HepG2 (cell line): ENCODE data around the gene DDIT4. TPM values are rescaled to one million over a fixed set of nuclear protein-coding genes. Genes with fewer than 3 reads are reported as not detected.
A peak's percentile ranks its signal among the peaks of the same experiment; 100 is the strongest.

Source experiments
- CHD2 ChIP-seq: IDR thresholded peaks from 2 replicates; pipeline ENCODE4 v1.6.1; 2011; ENCODE audit warnings: low read depth, low read length, improper control_type of control experiment
- DR1 ChIP-seq: sonication (generic); formaldehyde crosslinking; IDR thresholded peaks from 2 replicates; pipeline ENCODE4 v1.8.0; 2021; ENCODE audit warnings: mild to moderate bottlenecking, missing genetic modification reagents, inconsistent platforms
- EHMT2 ChIP-seq: fragments of 200-600 bp; sonication (generic); IDR thresholded peaks from 2 replicates; pipeline ENCODE4 v1.7.0; 2017; ENCODE audit warnings: antibody characterized with exemption, low read depth, low read length, borderline replicate concordance
- RORA ChIP-seq: sonication (generic); formaldehyde crosslinking; IDR thresholded peaks from 2 replicates; pipeline ENCODE4 v1.5.0; 2020; ENCODE audit warnings: mild to moderate bottlenecking, missing genetic modification reagents, moderate library complexity
- SALL2 ChIP-seq: sonication (generic); formaldehyde crosslinking; IDR thresholded peaks from 2 replicates; pipeline ENCODE4 v1.8.1; 2023; ENCODE audit warnings: mild to moderate bottlenecking, missing genetic modification reagents, inconsistent platforms
- SP4 ChIP-seq: sonication (generic); formaldehyde crosslinking; IDR thresholded peaks from 2 replicates; pipeline ENCODE4 v1.8.1; 2023; ENCODE audit warnings: mild to moderate bottlenecking, missing genetic modification reagents
- THYN1 ChIP-seq: sonication (generic); formaldehyde crosslinking; IDR thresholded peaks from 2 replicates; pipeline ENCODE4 v1.8.1; 2023; ENCODE audit warnings: low read depth, mild to moderate bottlenecking, moderate library complexity, missing genetic modification reagents, borderline replicate concordance
- ZBTB42 ChIP-seq: sonication (generic); formaldehyde crosslinking; IDR thresholded peaks from 2 replicates; pipeline ENCODE4 v1.5.0; 2020; ENCODE audit warnings: mild to moderate bottlenecking, missing genetic modification reagents
- ZNF234 ChIP-seq: sonication (generic); formaldehyde crosslinking; conservative IDR thresholded peaks from 2 replicates; pipeline ENCODE4 v1.5.1; 2020; ENCODE audit warnings: mild to moderate bottlenecking, missing genetic modification reagents
- ZNF24 ChIP-seq: fragments of 450-650 bp; IDR thresholded peaks from 2 replicates; pipeline ENCODE4 v1.6.1; 2017; ENCODE audit warnings: antibody characterized with exemption, mild to moderate bottlenecking
- ZNF274 ChIP-seq: sonication (generic); formaldehyde crosslinking; IDR thresholded peaks from 2 replicates; pipeline ENCODE4 v1.5.1; 2020; ENCODE audit warnings: mild to moderate bottlenecking, missing genetic modification reagents
- ZNF589 ChIP-seq: sonication (generic); formaldehyde crosslinking; conservative IDR thresholded peaks from 2 replicates; pipeline ENCODE4 v1.8.0; 2022; ENCODE audit warnings: mild to moderate bottlenecking, moderate library complexity, missing genetic modification reagents
- polyA plus RNA-seq, 8 experiments: library from polyadenylated mRNA; depleted of rRNA in 3 of 8; stranded (reverse) in 7 of 8; unstranded in 1 of 8; fragments of >200 nt; fragmentation: Illumina TruSeq in 4 of 8; extraction: Trizol in 4 of 8; gene quantifications; 2 replicates each; pipeline versions ENCODE4 v1.2.1 to v1.2.3, GENCODE V29; 2011 to 2016; ENCODE audit warnings: low read depth in 4 of 8, missing spikeins in 1 of 8, mixed read lengths in 1 of 8; ENCODE audit not compliant: insufficient read depth in 1 of 8
- total RNA-seq, 5 experiments: library from RNA; depleted of rRNA; stranded (reverse); fragments of >200 nt; fragmentation: Illumina TruSeq; extraction: Trizol; gene quantifications; 2 replicates each; pipeline ENCODE4 v1.2.3, GENCODE V29; 2016; ENCODE audit warnings: low read depth in 1 of 5
- TF ChIP-seq, protein P1 (sequence below): sonication (generic); formaldehyde crosslinking; IDR thresholded peaks from 2 replicates; pipeline ENCODE4 v1.4.0; 2020; ENCODE audit warnings: missing genetic modification reagents, borderline replicate concordance
- TF ChIP-seq, protein P2 (sequence below): fragments of 450-650 bp; IDR thresholded peaks from 2 replicates; pipeline ENCODE4 v1.6.1; 2017; ENCODE audit warnings: mild to moderate bottlenecking
- TF ChIP-seq, protein P3 (sequence below): sonication (generic); formaldehyde crosslinking; IDR thresholded peaks from 2 replicates; pipeline ENCODE4 v1.4.0; 2020; ENCODE audit warnings: missing genetic modification reagents, low read depth, mild to moderate bottlenecking, borderline replicate concordance
- TF ChIP-seq, protein P4 (sequence below): sonication (generic); formaldehyde crosslinking; IDR thresholded peaks from 2 replicates; pipeline ENCODE4; 2020; ENCODE audit warnings: missing genetic modification reagents, mild to moderate bottlenecking, borderline replicate concordance
- TF ChIP-seq, protein P5 (sequence below): sonication (generic); formaldehyde crosslinking; IDR thresholded peaks from 2 replicates; pipeline ENCODE4 v1.5.0; 2020; ENCODE audit warnings: mild to moderate bottlenecking, low read depth, missing genetic modification reagents, borderline replicate concordance

The DDIT4 gene
- total and polyA plus RNA-seq, 2 of the 13 experiments (the other 11 are each of a cell fraction or from before 2014, with no cell fraction given) = 35.6 to 40.7 TPM

DNA sequence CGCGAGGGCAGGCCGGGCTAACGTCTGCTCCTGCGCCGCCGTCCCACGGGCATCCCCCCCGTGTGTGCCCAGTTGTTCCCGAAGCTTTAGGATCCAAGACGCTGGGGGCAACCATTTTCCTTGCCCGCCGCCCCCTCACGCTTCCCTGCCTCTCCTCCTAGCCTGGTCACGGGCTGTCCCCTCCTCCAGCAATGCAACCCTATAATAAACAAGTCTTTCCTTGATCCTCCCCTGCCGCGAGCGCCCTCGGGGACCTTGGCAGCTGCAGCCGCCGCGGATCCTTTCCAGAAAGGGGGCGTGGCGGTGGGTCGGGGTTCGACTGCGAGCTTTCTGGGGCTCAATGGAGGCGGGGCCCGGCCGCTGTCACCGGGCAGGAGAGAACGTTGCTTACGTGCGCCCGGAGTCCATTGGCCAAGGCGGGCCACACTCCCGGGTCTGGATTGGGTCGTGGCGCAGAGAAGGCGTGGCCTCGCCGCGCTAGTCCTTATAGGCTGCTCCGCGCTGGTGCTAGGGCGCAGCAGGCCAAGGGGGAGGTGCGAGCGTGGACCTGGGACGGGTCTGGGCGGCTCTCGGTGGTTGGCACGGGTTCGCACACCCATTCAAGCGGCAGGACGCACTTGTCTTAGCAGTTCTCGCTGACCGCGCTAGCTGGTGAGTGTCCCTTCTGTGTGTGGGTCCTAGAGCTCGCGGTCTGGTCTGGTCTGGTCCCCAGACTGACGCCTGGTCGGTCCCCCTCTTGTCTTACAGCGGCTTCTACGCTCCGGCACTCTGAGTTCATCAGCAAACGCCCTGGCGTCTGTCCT is at the start of gene DDIT4 (continued):
- TF ChIP-seq, protein P1, sequence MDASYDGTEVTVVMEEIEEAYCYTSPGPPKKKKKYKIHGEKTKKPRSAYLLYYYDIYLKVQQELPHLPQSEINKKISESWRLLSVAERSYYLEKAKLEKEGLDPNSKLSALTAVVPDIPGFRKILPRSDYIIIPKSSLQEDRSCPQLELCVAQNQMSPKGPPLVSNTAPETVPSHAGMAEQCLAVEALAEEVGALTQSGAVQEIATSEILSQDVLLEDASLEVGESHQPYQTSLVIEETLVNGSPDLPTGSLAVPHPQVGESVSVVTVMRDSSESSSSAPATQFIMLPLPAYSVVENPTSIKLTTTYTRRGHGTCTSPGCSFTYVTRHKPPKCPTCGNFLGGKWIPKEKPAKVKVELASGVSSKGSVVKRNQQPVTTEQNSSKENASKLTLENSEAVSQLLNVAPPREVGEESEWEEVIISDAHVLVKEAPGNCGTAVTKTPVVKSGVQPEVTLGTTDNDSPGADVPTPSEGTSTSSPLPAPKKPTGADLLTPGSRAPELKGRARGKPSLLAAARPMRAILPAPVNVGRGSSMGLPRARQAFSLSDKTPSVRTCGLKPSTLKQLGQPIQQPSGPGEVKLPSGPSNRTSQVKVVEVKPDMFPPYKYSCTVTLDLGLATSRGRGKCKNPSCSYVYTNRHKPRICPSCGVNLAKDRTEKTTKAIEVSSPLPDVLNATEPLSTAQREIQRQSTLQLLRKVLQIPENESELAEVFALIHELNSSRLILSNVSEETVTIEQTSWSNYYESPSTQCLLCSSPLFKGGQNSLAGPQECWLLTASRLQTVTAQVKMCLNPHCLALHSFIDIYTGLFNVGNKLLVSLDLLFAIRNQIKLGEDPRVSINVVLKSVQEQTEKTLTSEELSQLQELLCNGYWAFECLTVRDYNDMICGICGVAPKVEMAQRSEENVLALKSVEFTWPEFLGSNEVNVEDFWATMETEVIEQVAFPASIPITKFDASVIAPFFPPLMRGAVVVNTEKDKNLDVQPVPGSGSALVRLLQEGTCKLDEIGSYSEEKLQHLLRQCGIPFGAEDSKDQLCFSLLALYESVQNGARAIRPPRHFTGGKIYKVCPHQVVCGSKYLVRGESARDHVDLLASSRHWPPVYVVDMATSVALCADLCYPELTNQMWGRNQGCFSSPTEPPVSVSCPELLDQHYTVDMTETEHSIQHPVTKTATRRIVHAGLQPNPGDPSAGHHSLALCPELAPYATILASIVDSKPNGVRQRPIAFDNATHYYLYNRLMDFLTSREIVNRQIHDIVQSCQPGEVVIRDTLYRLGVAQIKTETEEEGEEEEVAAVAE (CRISPR knock-in tag) = 0 out of 2 replicates have a peak, but pooled peaks have one; percentile 35
- TF ChIP-seq SALL2 (CRISPR knock-in tag) (peak; percentile 97), ZBTB42 (CRISPR knock-in tag) (no peak), SP4 (CRISPR knock-in tag) (peak; percentile 98), ZNF234 (CRISPR knock-in tag) (peak; percentile 98), ZNF274 (CRISPR knock-in tag) (no peak), CHD2 (no peak), DR1 (CRISPR knock-in tag) (peak; percentile 100), THYN1 (CRISPR knock-in tag) (peak; percentile 20; the same call in 1 of the 2 replicates), RORA (CRISPR knock-in tag) (no peak), ZNF24 (no peak), ZNF589 (CRISPR knock-in tag) (no peak), EHMT2 (no peak)
- TF ChIP-seq, protein P2, sequence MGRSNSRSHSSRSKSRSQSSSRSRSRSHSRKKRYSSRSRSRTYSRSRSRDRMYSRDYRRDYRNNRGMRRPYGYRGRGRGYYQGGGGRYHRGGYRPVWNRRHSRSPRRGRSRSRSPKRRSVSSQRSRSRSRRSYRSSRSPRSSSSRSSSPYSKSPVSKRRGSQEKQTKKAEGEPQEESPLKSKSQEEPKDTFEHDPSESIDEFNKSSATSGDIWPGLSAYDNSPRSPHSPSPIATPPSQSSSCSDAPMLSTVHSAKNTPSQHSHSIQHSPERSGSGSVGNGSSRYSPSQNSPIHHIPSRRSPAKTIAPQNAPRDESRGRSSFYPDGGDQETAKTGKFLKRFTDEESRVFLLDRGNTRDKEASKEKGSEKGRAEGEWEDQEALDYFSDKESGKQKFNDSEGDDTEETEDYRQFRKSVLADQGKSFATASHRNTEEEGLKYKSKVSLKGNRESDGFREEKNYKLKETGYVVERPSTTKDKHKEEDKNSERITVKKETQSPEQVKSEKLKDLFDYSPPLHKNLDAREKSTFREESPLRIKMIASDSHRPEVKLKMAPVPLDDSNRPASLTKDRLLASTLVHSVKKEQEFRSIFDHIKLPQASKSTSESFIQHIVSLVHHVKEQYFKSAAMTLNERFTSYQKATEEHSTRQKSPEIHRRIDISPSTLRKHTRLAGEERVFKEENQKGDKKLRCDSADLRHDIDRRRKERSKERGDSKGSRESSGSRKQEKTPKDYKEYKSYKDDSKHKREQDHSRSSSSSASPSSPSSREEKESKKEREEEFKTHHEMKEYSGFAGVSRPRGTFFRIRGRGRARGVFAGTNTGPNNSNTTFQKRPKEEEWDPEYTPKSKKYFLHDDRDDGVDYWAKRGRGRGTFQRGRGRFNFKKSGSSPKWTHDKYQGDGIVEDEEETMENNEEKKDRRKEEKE = no peak
- TF ChIP-seq, protein P3, sequence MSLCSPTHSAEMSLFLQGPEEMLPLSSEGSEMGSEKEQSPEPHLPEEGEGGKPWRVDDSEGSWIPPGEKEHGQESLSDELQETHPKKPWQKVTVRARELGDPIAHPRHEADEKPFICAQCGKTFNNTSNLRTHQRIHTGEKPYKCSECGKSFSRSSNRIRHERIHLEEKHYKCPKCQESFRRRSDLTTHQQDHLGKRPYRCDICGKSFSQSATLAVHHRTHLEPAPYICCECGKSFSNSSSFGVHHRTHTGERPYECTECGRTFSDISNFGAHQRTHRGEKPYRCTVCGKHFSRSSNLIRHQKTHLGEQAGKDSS (CRISPR knock-in tag) = peak; percentile 93
- TF ChIP-seq, protein P4, sequence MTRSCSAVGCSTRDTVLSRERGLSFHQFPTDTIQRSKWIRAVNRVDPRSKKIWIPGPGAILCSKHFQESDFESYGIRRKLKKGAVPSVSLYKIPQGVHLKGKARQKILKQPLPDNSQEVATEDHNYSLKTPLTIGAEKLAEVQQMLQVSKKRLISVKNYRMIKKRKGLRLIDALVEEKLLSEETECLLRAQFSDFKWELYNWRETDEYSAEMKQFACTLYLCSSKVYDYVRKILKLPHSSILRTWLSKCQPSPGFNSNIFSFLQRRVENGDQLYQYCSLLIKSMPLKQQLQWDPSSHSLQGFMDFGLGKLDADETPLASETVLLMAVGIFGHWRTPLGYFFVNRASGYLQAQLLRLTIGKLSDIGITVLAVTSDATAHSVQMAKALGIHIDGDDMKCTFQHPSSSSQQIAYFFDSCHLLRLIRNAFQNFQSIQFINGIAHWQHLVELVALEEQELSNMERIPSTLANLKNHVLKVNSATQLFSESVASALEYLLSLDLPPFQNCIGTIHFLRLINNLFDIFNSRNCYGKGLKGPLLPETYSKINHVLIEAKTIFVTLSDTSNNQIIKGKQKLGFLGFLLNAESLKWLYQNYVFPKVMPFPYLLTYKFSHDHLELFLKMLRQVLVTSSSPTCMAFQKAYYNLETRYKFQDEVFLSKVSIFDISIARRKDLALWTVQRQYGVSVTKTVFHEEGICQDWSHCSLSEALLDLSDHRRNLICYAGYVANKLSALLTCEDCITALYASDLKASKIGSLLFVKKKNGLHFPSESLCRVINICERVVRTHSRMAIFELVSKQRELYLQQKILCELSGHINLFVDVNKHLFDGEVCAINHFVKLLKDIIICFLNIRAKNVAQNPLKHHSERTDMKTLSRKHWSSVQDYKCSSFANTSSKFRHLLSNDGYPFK = 0 out of 2 replicates have a peak, but pooled peaks have one; percentile 14
- TF ChIP-seq, protein P5, sequence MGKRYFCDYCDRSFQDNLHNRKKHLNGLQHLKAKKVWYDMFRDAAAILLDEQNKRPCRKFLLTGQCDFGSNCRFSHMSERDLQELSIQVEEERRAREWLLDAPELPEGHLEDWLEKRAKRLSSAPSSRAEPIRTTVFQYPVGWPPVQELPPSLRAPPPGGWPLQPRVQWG (CRISPR knock-in tag) = peak; percentile 90; the same call in 1 of the 2 replicates
